Measurements from ENCODE around the gene SLC47A2.
"Not testable (repeated sequence)": the region's sequence is repeated elsewhere in the genome, so short reads cannot be mapped to it uniquely, and the experiment has no call there.

The SLC47A2 gene

GRCh38 chr17:19716108-19717030, at the start of gene SLC47A2:
SLC47A2 (minus strand) TSS chr17:19716584; CDS start chr17:19716555, 29 bp downstream.
- no peak for DNase-seq (ENCODE audit: low read depth)

- DNase-seq (ENCODE audit: low read depth): no peak
These were observed 49.6 kb upstream of the SLC47A2 start for GRCh38 chr17:19766016-19766415.

GRCh38 chr17:19763991-19764390, 47.6 kb upstream of the SLC47A2 start:
- DNase-seq (ENCODE audit: low read depth): not testable (repeated sequence)

DNA sequence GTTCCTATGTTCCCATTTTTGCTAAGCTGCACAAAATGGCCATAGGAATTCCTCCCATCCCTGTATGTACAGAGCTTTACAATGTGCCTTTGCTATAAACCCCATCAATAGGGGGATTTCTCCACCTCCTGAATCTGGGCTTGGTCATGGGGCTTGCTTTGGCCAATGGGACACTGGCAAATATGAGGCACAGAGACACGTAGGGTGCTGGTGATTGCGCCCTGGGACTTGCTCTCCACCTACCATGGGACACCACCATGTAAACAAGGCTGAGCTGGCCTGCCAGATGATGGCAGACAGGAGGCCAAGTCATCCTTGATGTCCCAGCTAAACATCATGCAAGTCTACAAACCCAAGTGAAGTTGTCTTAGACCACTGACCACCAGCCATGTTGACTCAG, 47.0 kb upstream of the SLC47A2 start:
- no peak for DNase-seq (ENCODE audit: low read depth)

DNA sequence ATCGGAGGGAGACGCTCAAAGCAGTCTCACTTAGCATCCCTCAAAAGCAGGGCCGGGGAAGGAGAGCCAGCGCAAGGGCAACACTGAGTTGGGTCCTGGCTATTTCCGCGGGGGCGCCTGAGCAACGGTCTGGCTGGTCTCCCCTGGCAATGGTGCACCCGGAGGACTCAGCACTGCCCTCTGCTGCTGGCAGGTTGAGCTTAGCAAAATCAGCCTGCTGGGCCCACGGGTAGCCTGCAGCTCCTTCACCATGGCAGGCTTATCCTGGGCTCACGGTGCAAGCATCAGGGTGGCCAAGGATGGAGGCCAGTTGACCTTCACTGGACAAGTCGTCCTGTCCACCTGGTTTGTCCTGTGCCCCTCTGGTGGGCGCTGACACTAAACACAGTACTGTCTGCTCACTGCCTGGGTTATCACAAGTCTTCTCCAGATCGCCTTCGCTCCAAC, 46.2 kb upstream of the SLC47A2 start:
- peak; percentile 20 for DNase-seq (ENCODE audit: low read depth)

DNA sequence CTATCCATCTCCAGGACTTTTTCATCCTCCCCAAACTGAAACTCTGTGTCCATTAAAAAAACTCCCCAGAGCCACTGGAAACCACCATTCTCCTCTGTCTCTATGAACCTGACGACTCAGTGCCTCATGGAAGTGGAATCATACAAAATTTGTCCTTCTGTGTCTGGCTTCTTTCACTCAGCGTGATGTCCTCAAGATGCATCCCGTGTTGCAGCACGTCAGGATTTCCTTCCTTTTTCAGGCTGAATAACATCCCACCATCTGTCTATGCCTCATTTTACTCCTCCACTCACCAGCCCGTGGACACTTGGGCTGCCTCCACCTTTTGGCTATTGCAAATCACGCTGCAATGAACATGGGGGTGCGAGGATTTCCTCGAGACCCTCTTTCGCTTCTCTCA, 44.4 kb upstream of the SLC47A2 start:
- DNase-seq (ENCODE audit: low read depth): no peak

DNA sequence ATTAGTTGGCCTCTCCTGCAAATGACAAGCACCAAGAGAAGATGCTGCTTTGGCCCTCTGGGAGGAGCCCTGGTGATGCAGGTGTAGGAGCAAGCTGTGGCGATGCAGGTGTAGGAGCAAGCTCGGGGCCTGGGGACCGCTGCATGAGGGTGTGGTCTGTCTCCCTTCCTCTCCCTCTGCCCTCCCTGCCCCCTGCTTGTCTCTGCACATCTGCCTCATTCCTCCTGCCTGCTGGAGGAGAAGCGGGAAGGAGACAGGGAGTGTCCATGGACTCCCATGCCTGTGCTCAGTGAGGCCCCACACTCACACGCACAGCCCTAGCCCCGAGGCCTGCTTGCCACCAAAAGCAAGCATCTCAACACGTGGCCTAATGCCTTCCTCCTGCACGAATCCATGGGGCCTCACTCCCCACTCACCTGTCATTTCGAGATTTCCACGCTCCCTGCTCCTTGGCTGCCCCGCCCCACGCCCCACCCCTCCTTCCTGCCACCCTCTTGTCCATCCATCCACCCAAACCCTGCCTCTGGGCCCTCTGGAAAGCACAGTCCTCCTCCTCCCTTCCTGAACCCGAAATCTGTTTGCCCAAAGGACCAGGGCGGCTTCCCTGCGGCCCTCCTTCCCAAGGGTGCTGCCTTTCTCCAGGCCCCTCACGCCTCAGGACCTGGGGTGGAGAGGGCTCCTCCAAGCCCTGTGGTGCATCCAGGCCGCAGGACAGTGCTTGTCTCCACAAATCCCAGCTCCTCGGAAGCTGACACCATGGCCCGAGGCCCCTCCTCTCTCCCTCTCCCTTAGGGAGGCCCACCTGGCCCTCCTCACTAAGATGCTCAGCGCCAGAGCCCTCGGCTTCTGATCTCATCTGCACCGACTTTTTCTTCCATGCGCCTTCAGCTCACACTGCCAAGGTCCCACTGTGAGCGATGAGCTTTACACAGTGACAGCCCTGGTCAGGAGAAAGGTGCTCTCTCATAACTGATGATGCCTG, 43.5 kb upstream of the SLC47A2 start:
- DNase-seq (ENCODE audit: low read depth): no peak

GRCh38 chr17:19757536-19758180, 41.3 kb upstream of the SLC47A2 start:
- DNase-seq (ENCODE audit: low read depth): no peak

DNA sequence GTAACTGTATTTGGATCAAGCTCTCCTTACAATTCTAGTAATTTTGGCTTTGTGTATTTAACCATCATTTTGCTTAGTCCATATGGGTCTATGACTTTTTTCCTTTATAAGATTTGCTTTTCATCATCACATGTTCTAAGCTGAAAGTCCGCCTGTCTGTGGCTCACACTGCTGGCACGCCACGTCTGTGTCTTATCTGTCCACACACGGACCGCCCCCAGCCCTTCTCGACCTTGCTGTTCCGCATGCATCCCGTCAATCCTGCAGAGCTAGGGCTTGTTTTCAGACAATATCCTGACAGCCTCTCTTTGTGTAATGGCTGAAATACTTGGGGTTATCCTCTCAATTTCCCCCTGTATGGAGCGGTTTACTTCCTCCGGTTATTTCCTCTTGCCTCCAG, 40.2 kb upstream of the SLC47A2 start:
- no peak for DNase-seq (ENCODE audit: low read depth)

DNA sequence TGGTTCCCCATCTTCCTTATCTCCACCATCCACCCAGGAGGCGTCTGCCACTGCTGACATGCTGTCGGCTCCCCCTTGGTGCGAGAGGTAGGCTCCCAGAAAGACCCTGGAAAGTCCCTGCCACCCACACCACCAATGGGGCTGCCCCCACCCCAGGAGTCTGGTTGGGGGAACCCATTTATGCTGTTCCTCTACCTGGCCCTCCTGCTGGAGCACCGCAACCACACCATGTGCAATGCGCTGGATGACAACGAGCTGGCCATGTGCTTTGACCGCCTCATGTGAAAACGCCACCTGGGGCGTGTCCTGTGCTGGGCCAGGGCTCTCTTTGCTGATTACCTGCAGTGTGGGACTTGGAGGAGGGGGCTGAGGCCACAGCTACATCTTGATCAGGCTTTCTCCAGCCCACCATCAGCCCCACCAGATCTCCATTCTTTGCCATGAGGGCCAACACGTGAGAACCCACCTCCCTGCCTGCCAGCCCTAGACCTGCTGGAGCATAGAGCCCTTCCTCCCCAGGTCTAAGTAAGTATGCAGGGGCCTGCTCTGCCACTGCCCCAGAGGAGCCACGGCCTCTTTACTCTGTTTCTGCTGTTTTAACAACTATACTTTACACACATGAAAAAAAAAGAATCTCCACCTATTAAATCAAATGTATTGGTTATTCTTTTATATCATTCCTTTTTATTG, 39.6 kb upstream of the SLC47A2 start:
- no peak for DNase-seq (ENCODE audit: low read depth)

GRCh38 chr17:19755392-19755791, 39.0 kb upstream of the SLC47A2 start:
- no peak for DNase-seq (ENCODE audit: low read depth)

- no peak for DNase-seq (ENCODE audit: low read depth)
These were observed 37.5 kb upstream of the SLC47A2 start for GRCh38 chr17:19753661-19754463.

- no peak for DNase-seq (ENCODE audit: low read depth)
These were observed 36.7 kb upstream of the SLC47A2 start for GRCh38 chr17:19753051-19753509.

GRCh38 chr17:19752216-19753050, 36.0 kb upstream of the SLC47A2 start:
- DNase-seq (ENCODE audit: low read depth): no peak

GRCh38 chr17:19750835-19751234, 34.5 kb upstream of the SLC47A2 start:
- no peak for DNase-seq (ENCODE audit: low read depth)

- no peak for DNase-seq (ENCODE audit: low read depth)
These were observed 33.7 kb upstream of the SLC47A2 start for GRCh38 chr17:19750020-19750572.

GRCh38 chr17:19748807-19749193, 32.4 kb upstream of the SLC47A2 start:
- DNase-seq (ENCODE audit: low read depth): no peak

- DNase-seq (ENCODE audit: low read depth): no peak
These were observed 31.7 kb upstream of the SLC47A2 start, which contains the start of gene ALDH3A1 for GRCh38 chr17:19747829-19748806. ALDH3A1 (minus strand) TSS chr17:19748298; CDS start chr17:19745129, 3,169 bp downstream.
